H1 (cell line): ENCODE measurements around the gene DHRS4L2. TPM values are rescaled to one million over a fixed set of nuclear protein-coding genes. Genes with fewer than 3 reads are reported as not detected.

ENCODE experiments used
- CHD2 ChIP-seq: IDR thresholded peaks from 2 replicates; pipeline ENCODE4 v1.6.1; 2012; ENCODE audit warnings: low read length, improper control_type of control experiment
- JUN ChIP-seq: IDR thresholded peaks from 2 replicates; pipeline ENCODE4 v1.6.1; 2011; ENCODE audit warnings: low read depth, mild to moderate bottlenecking, improper control_type of control experiment, low read length
- polyA plus RNA-seq, 7 experiments: library from polyadenylated mRNA; depleted of rRNA in 3 of 7; stranded (reverse) in 5 of 7; unstranded in 2 of 7; fragments of >200 nt in 5 of 7; fragments of 200-250 nt in 2 of 7; gene quantifications; 1 replicate in 5 of 7; 2 replicates in 1 of 7; 4 replicates in 1 of 7; pipeline versions ENCODE4 v1.2.1 to v1.2.3, GENCODE V29; 2011 to 2013; ENCODE audit warnings: missing spikeins in 2 of 7, mixed read lengths in 2 of 7
- total RNA-seq: library from RNA; stranded (reverse); fragmentation: NEBNext Ultra II Directional; extraction: Animal tissue kit (Norgen Biotek cat#: 25700); gene quantifications from 2 replicates; pipeline ENCODE4 v1.2.1, GENCODE V29; 2021
- TF ChIP-seq, protein P1 (sequence below): fragments of 300-600 bp; sonication (generic); IDR thresholded peaks from 2 replicates; pipeline ENCODE4 v1.7.1; 2012; ENCODE audit warnings: low read length, moderate library complexity, mild to moderate bottlenecking, inconsistent platforms; ENCODE audit not compliant: insufficient replicate concordance

DHRS4L2 gene
- total and polyA plus RNA-seq, 2 of the 8 experiments (the other 6 are each of a cell fraction or from before 2014, with no cell fraction given), result 12.3 to 15.4 TPM

DNA sequence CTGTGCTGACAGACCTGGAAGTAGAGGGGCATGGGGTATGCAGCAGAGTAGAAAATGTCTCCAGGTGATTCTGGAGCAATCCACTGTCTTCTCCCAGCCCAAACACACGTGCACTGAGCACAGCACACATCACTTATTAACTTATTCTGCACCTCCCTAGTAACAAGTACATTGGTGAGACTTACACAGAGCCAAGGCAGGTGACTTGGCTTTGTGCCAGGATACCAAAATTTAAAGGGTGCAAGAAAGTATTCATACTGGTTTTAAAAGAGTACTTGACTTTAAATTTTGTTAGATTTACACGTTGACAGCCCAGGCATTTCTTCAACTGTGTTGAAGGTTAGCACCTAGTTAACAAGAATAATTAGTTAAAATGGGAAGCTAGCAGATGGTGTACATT, 52.0 kb downstream of the DHRS4L2 start (continued):
- TF ChIP-seq, protein P1, sequence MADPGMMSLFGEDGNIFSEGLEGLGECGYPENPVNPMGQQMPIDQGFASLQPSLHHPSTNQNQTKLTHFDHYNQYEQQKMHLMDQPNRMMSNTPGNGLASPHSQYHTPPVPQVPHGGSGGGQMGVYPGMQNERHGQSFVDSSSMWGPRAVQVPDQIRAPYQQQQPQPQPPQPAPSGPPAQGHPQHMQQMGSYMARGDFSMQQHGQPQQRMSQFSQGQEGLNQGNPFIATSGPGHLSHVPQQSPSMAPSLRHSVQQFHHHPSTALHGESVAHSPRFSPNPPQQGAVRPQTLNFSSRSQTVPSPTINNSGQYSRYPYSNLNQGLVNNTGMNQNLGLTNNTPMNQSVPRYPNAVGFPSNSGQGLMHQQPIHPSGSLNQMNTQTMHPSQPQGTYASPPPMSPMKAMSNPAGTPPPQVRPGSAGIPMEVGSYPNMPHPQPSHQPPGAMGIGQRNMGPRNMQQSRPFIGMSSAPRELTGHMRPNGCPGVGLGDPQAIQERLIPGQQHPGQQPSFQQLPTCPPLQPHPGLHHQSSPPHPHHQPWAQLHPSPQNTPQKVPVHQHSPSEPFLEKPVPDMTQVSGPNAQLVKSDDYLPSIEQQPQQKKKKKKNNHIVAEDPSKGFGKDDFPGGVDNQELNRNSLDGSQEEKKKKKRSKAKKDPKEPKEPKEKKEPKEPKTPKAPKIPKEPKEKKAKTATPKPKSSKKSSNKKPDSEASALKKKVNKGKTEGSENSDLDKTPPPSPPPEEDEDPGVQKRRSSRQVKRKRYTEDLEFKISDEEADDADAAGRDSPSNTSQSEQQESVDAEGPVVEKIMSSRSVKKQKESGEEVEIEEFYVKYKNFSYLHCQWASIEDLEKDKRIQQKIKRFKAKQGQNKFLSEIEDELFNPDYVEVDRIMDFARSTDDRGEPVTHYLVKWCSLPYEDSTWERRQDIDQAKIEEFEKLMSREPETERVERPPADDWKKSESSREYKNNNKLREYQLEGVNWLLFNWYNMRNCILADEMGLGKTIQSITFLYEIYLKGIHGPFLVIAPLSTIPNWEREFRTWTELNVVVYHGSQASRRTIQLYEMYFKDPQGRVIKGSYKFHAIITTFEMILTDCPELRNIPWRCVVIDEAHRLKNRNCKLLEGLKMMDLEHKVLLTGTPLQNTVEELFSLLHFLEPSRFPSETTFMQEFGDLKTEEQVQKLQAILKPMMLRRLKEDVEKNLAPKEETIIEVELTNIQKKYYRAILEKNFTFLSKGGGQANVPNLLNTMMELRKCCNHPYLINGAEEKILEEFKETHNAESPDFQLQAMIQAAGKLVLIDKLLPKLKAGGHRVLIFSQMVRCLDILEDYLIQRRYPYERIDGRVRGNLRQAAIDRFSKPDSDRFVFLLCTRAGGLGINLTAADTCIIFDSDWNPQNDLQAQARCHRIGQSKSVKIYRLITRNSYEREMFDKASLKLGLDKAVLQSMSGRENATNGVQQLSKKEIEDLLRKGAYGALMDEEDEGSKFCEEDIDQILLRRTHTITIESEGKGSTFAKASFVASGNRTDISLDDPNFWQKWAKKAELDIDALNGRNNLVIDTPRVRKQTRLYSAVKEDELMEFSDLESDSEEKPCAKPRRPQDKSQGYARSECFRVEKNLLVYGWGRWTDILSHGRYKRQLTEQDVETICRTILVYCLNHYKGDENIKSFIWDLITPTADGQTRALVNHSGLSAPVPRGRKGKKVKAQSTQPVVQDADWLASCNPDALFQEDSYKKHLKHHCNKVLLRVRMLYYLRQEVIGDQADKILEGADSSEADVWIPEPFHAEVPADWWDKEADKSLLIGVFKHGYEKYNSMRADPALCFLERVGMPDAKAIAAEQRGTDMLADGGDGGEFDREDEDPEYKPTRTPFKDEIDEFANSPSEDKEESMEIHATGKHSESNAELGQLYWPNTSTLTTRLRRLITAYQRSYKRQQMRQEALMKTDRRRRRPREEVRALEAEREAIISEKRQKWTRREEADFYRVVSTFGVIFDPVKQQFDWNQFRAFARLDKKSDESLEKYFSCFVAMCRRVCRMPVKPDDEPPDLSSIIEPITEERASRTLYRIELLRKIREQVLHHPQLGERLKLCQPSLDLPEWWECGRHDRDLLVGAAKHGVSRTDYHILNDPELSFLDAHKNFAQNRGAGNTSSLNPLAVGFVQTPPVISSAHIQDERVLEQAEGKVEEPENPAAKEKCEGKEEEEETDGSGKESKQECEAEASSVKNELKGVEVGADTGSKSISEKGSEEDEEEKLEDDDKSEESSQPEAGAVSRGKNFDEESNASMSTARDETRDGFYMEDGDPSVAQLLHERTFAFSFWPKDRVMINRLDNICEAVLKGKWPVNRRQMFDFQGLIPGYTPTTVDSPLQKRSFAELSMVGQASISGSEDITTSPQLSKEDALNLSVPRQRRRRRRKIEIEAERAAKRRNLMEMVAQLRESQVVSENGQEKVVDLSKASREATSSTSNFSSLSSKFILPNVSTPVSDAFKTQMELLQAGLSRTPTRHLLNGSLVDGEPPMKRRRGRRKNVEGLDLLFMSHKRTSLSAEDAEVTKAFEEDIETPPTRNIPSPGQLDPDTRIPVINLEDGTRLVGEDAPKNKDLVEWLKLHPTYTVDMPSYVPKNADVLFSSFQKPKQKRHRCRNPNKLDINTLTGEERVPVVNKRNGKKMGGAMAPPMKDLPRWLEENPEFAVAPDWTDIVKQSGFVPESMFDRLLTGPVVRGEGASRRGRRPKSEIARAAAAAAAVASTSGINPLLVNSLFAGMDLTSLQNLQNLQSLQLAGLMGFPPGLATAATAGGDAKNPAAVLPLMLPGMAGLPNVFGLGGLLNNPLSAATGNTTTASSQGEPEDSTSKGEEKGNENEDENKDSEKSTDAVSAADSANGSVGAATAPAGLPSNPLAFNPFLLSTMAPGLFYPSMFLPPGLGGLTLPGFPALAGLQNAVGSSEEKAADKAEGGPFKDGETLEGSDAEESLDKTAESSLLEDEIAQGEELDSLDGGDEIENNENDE, result no peak
- no peak for TF ChIP-seq JUN
- TF ChIP-seq CHD2, result no peak
- TF ChIP-seq, all 59 proteins: peak for 0
